ENCODE measurements around the gene ZNF613. TPM values are rescaled to one million over a fixed set of nuclear protein-coding genes. Genes with fewer than 3 reads are reported as not detected.
"Not testable (repeated sequence)": the region's sequence is repeated elsewhere in the genome, so short reads cannot be mapped to it uniquely, and the experiment has no call there.

ZNF613 gene
- total RNA-seq, 1 experiment from 2014 or later: 2.8 TPM

DNA sequence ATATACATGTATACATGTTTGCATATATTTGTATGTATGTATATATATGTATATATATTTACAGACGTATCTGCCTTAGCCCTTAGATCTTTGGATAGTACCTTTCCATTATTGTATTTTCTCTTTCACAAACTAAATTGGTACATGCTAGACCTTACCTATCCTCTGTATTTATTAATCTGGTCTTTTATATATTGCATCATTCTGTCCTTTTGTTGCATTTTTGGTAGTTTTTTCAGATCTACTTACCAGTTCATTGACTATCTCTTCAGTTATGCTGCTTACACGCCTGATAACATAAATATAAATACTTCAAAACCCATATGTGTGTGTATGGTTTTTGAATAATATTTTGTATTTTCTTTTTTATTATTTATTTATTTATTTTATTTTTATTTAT is 11.7 kb downstream of the ZNF613 start:
- DNase-seq (ENCODE audit: low spot score): no peak

DNA sequence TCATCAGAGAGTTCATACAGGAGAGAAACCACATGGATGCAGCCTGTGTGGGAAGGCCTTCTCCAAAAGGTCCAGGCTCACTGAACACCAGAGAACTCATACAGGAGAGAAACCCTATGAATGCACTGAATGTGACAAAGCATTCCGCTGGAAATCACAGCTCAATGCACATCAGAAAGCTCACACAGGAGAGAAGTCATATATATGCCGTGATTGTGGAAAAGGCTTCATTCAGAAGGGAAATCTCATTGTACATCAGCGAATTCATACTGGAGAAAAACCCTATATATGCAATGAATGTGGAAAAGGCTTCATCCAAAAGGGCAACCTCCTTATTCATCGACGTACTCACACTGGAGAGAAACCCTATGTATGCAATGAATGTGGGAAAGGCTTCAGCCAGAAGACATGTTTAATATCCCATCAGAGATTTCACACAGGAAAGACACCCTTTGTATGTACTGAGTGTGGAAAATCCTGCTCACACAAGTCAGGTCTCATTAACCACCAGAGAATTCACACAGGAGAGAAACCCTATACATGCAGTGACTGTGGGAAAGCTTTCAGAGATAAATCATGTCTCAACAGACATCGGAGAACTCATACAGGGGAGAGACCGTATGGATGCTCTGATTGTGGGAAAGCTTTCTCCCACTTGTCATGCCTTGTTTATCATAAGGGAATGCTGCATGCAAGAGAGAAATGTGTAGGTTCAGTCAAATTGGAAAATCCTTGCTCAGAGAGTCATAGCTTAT is 17.7 kb downstream of the ZNF613 start:
- no peak for DNase-seq (ENCODE audit: low spot score)

DNA sequence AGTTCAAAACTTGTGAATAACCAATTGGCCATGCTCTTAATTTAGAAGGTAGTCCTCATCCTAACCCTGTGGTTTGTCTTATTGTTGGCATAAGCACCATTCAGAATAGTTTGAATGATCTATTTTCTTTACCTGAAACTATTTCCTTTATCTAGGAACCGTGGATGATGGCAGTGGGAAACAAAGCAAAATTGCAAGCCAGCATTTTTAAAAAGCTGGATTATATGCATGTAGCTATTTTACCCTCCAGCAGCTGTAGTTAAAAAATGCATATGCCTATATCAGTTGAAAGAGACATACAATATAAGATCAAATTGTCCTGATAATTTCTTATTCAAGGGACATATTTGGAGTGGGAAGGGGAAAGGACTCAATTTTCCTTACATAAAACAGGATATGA is 19.3 kb downstream of the ZNF613 start:
- DNase-seq (ENCODE audit: low spot score): no peak

DNA sequence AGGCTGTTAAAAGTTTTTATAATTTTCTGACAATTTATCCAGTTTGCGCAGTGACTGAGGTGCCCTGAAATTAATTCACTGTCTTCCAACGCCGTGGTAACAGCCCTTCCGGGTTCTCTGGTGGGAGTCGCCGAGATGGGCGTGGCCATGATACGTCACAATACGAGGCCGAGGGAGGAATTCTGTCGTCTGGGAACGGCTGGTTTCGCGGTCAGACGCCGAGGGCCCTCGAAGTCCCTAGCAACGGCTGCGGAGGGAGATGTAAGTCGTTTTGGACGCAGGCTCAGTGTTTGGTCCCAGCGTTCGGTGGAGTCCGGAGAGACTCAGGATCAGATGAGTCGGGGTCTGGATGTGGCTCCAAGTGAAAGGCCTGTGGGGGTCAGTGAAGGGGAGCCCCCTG is 21.7 kb downstream of the ZNF613 start:
- no peak for DNase-seq (ENCODE audit: low spot score)

DNA sequence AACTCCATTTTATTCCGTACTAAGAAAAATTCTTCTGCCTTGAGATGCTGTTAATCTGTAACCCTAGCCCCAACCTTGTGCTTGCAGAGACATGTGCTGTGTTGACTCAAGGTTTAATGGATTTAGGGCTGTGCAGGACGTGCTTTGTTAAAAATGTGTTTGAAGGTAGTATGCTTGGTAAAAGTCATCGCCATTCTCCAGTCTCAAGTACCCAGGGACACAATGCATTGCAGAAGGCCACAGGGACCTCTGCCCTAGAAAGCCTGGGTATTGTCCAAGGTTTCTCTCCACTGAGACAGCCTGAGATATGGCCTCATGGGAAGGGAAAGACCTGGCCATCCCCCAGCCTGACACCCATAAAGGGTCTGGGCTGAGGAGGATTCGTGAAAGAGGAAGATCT is 30.6 kb downstream of the ZNF613 start:
- DNase-seq (ENCODE audit: low spot score): not testable (repeated sequence)

GRCh38 chr19:51959791-51960190 is 32.5 kb downstream of the ZNF613 start:
- DNase-seq (ENCODE audit: low spot score): no peak

GRCh38 chr19:51960621-51961233 is 33.5 kb downstream of the ZNF613 start:
- DNase-seq (ENCODE audit: low spot score): peak; percentile 20

GRCh38 chr19:51965583-51965982 is 38.3 kb downstream of the ZNF613 start:
- no peak for DNase-seq (ENCODE audit: low spot score)

GRCh38 chr19:51970718-51971117 is 43.4 kb downstream of the ZNF613 start:
- DNase-seq (ENCODE audit: low spot score): no peak

DNA sequence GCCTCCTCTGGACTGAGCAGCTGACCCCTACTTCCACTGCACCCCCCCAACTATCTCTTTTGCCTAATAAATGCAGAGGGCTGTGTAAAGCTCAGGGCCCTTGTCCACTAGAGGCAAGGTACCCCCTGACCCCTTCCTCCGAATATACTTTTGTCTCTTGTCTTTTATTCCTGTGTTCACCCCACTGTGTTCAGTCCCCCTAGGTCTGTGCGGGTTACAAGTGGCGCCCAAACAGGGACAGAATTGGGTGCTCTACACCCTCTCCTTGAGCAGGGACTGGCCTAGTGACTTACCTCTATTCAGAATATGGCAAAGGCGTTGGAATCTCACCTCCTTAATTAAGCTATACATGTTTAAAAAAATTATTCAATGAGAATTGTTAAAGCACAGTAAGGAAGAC is 44.4 kb downstream of the ZNF613 start:
- no peak for DNase-seq (ENCODE audit: low spot score)

GRCh38 chr19:51975787-51976186 is 48.5 kb downstream of the ZNF613 start:
- DNase-seq (ENCODE audit: low spot score): not testable (repeated sequence)

DNA sequence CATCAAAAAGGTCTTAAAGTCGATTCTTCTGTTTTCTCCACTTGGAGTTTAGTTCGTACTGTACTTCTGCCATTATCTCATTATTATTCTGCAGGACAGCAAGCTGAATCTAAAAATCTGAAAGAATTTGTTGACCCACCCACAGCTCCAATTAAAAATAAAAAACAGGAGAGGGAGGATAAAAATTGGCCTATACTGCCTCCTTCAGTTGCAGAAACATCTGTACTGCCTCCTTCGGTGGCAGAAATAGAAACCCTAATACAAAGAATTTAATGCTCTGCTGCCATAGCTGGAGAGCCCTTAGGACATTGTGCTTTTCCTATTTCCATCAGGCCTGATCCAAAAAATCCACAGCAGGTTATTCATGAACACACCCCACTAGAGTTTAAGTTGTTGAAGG is 49.6 kb downstream of the ZNF613 start:
- no peak for DNase-seq (ENCODE audit: low spot score)

DNA sequence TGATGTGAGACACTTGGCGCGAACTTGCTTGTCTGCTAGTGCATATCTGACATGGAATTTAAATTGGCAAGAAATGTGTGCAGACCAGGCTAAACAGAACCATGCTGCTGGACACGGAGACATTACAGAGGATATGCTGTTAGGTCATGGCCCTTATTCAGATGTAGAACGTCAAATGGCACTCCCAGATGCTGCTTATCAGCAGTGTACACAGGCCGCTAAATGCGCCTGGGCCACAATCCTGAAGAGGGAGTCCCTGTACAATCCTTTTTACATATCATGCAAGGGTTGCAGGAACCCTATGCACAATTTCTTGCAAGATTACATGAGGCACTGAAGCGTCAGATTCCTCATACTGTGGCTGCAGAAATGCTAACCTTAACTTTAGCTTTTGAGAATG is 50.1 kb downstream of the ZNF613 start:
- no peak for DNase-seq (ENCODE audit: low spot score)

GRCh38 chr19:51978882-51979281 is 51.6 kb downstream of the ZNF613 start:
- no peak for DNase-seq (ENCODE audit: low spot score)

- DNase-seq (ENCODE audit: low spot score): no peak
These were observed 53.0 kb downstream of the ZNF613 start for GRCh38 chr19:51980116-51980736.

- DNase-seq (ENCODE audit: low spot score): not testable (repeated sequence)
These were observed 53.7 kb downstream of the ZNF613 start for GRCh38 chr19:51980926-51981325.

DNA sequence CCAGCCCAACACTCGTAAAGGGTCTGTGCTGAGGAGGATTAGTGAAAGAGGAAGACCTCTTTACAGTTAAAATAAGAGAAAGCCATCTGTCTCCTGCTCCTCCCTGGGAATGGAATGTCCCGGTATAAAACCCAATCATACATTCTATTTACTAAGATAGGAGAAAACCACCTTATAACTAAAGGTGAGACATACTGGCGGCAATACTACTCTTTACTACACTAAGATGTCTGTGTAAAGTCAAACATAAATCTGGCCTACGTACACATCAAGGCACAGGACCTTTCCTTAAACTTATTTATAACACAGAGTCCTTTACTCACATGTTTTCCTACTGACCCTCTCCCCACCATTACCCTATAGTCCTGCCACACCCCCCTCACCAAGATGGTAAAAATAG is 56.1 kb downstream of the ZNF613 start:
- DNase-seq (ENCODE audit: low spot score): no peak

DNA sequence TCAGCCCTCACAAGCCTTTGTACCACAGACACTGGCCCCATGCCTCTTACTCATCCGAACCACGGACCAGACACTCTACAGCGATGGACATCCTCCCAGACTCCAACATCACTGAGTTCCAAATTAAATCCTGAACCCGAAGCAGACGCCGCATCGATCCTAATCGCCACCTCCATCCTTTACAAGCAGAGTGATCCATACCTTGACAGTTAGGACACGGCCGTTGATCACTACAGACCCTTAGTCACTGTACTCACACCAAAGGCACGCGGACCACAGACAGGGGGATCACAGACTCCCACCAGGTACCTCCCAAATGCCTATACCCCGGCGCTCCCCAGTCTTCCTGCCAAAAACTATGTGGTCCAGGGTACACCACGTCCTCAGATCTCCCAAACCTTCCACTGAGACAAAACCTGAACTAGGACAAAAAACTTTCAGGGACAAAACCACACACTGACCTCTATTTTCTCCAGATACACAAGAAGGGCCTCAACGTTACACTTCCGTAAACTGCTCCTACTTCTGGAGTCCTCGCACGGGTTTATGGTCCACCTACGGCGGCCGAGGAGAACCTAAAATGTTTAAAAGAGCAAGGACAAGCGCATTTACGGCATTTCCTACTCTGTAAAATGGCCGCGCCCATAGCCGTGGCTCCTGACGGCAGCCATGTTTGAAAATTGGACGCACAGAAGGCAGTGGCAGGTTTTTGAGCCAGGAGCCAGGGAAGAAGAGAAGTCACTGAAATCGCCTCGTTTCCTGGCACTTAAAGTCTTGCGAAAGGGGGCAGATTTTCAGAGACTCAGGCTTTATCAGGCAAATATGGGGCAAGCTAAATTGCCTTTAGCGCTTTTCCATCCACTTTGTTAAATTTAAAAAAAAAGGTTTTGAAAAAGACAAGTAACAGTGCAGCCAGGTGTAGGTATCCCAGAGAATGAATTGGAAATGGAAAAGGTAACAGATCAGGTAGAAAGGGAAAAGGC is 59.3 kb downstream of the ZNF613 start, which contains the start of gene ZNF350:
ZNF350 (minus strand) TSS at position 532 of the 983 bp plus-strand sequence. CDS start 12,480 bp downstream, outside the sequence.
- DNase-seq (ENCODE audit: low spot score): peak; percentile 87

DNA sequence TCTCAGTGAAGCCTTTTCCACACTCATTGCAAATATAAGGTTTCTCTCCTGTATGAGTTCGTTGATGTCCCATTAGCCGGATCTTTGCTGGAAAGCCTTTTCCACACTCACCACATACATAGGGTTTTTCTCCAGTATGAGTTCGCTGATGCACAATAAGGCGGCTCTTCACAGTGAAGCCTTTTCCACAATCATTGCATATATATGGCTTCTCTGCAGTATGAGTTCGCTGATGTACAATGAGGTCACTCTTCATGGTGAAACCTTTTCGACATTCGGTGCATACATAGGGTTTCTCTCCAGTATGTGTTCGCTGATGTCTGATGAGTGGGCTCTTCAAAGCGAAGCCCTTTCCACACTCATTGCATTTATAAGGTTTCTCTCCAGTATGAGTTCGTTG is 66.2 kb downstream of the ZNF613 start:
- DNase-seq (ENCODE audit: low spot score): no peak

GRCh38 chr19:51994048-51994644 is 66.9 kb downstream of the ZNF613 start:
- no peak for DNase-seq (ENCODE audit: low spot score)

Data from HT-29 (cell line).